Central memory CD8-positive, alpha-beta T cell (primary cell): Measurements from ENCODE around the gene EIF4ENIF1.
"Not testable (repeated sequence)": the region's sequence is repeated elsewhere in the genome, so short reads cannot be mapped to it uniquely, and the experiment has no call there.

Source experiments
- ATAC-seq: fragments of 150-1000 bp; cut with Tn5 transposase; replicated peaks from 2 replicates; pipeline ENCODE4 v1.10.0; 2022; ENCODE audit warnings: mild to moderate bottlenecking, moderate FRiP score, moderate number of reproducible peaks; ENCODE audit not compliant: poor library complexity, severe bottlenecking; ENCODE audit errors: extremely low read depth
- DNase-seq, 2 donors: peaks; one replicate each; pipeline ENCODE4 v3.0.0; 2021; ENCODE audit warnings: low spot score in 2 of 2
- H3K27ac Mint-ChIP-seq: one replicate; pipeline ENCODE4 v1.8.0; 2022; ENCODE audit warnings: low read depth, mild to moderate bottlenecking, moderate library complexity, mixed read lengths
- H3K27me3 Mint-ChIP-seq: one replicate; pipeline ENCODE4 v1.8.0; 2022; ENCODE audit warnings: mixed read lengths
- H3K36me3 Mint-ChIP-seq: one replicate; pipeline ENCODE4 v1.8.0; 2022; ENCODE audit warnings: mild to moderate bottlenecking, moderate library complexity, mixed read lengths; ENCODE audit not compliant: insufficient read depth
- H3K4me1 Mint-ChIP-seq: one replicate; pipeline ENCODE4 v1.8.0; 2022; ENCODE audit warnings: mixed read lengths
- H3K4me3 Mint-ChIP-seq: one replicate; pipeline ENCODE4 v1.8.0; 2022; ENCODE audit warnings: mild to moderate bottlenecking, moderate library complexity, mixed read lengths
- H3K9me3 Mint-ChIP-seq: one replicate; pipeline ENCODE4 v1.8.0; 2022; ENCODE audit warnings: mixed read lengths

Gene EIF4ENIF1

DNA sequence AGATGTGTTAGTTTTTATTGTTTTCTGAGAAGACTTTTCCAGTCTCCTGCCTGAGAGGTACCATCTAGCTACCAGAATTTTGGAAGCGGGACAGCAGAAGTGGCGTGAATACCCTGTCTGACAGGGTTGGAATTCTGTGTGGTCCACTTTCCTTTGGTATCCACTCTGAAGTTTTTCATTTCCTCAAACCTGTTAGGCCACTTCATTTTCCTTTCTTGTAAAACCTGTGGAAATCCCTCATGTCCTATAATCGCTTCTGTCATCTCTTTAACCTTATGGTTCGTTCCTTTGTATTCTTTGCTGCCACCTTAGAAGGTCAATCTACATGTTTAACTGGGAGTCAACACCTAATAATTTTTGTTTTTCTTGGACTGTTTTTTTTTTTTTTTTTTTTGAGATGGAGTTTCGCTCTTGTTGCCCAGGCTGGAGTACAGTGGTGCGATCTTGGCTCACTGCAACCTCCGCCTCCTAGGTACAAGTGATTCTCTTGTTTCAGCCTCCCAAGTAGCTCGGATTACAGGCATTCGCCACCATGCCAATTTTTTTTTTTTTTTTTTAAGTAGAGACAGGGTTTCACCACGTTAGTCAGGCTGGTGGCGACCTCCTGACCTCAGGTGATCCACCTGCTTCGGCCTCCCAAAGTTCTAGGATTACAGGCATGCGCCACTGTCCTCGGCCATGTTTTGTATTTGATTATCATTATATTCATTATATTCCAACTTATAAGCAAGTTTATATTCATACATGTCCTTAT lies 13.7 kb upstream of the EIF4ENIF1 start:
- H3K27me3 Mint-ChIP-seq = no peaks in the 10 kb centered on the region
- peaks cover 39% of the 10 kb centered on the region for H3K4me1 Mint-ChIP-seq
- H3K4me3 Mint-ChIP-seq = no peak overlapping the region
- ATAC-seq = no peak
- no peak for DNase-seq
- peaks cover 26% of the 10 kb centered on the region for H3K36me3 Mint-ChIP-seq
- H3K27ac Mint-ChIP-seq = no peak overlapping the region
- H3K9me3 Mint-ChIP-seq = no peaks in the 10 kb centered on the region

DNA sequence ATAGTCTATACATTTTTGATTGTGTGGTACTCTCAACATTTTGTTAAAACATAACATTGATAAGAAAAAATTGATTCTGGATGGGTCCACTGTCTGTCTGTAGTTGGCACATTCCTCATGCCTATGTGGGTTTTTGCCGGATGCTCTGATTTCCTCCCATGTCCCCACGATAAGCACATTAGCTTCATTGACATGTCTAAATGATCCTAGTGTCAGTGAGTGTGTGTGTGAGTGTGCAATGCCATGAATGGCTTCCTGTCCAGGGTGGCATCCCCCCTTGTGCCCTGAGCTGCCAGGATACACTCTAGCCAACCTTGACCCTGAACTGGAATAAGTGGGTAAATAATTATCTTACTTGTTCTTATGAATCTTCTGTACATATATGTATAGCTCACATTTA lies 12.1 kb upstream of the EIF4ENIF1 start:
- DNase-seq (no peak), ATAC-seq (no peak)
- H3K4me3 Mint-ChIP-seq = peak overlapping the region; percentile 50
- no peaks in the 10 kb centered on the region for H3K9me3 Mint-ChIP-seq
- peaks cover 36% of the 10 kb centered on the region for H3K36me3 Mint-ChIP-seq
- no peaks in the 10 kb centered on the region for H3K27me3 Mint-ChIP-seq
- H3K4me1 Mint-ChIP-seq = peaks cover 49% of the 10 kb centered on the region
- H3K27ac Mint-ChIP-seq = no peak overlapping the region

DNA sequence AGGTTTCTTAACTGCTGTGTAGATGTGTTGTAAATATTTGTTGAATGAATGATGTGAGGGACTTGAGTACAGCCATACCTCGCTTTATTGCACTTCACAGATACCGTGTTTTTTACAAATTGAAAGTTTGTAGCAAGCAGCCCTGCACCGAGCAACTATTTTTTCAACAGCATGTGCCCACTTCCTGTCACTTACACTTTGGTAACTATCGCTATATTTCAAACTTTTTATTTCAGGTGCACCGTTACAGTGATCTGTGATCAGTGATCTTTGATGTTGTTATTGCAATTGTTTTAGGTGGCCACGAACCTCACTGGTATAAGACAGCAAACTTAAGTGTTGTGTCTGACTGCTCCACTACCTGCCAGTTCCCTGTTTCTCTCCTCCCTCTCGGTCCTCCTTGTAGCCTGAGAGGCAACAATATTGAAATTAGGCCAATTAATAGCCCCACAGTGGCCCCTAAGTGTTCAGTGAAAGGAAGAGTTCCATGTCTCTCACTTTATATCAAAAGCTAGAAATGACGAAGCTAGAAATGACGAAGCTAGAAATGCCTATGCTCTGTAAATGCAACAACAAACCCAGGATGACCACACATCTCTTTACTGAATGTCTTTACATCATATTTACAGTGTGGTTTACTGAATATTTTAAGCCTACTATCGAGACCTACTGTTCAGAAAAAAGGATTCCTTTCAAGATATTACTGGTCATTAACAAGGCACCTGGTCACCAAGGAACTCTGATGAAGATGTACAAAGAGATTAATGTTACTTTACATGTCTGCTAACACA lies 7.7 kb upstream of the EIF4ENIF1 start:
- peaks cover 40% of the 10 kb centered on the region for H3K36me3 Mint-ChIP-seq
- peak overlapping the region; percentile 95 for H3K4me3 Mint-ChIP-seq
- H3K27ac Mint-ChIP-seq = peak overlapping the region; percentile 94
- no peaks in the 10 kb centered on the region for H3K9me3 Mint-ChIP-seq
- DNase-seq = peak in 1 of 2 donors; percentile 56
- H3K27me3 Mint-ChIP-seq = no peaks in the 10 kb centered on the region
- peaks cover 24% of the 10 kb centered on the region for H3K4me1 Mint-ChIP-seq
- ATAC-seq = peak; percentile 58

- H3K4me3 Mint-ChIP-seq = peak overlapping the region; percentile 95
- peak overlapping the region; percentile 94 for H3K27ac Mint-ChIP-seq
- no peaks in the 10 kb centered on the region for H3K27me3 Mint-ChIP-seq
- H3K36me3 Mint-ChIP-seq = peaks cover 37% of the 10 kb centered on the region
- H3K9me3 Mint-ChIP-seq = no peaks in the 10 kb centered on the region
- DNase-seq (no peak), ATAC-seq (peak; percentile 24)
- H3K4me1 Mint-ChIP-seq = peaks cover 18% of the 10 kb centered on the region
These were observed 7.1 kb upstream of the EIF4ENIF1 start for GRCh38 chr22:31496735-31497146.

- peaks cover 33% of the 10 kb centered on the region for H3K36me3 Mint-ChIP-seq
- H3K4me1 Mint-ChIP-seq = peaks cover 15% of the 10 kb centered on the region
- H3K27me3 Mint-ChIP-seq = no peaks in the 10 kb centered on the region
- peak within 1 kb of the TSS; percentile 94 for H3K27ac Mint-ChIP-seq
- DNase-seq = peak; percentile 94 to 96
- ATAC-seq = peak; percentile 86
- H3K4me3 Mint-ChIP-seq = peak within 1 kb of the TSS; percentile 95
- H3K9me3 Mint-ChIP-seq = no peaks in the 10 kb centered on the region
These were observed 6.5 kb upstream of the EIF4ENIF1 start, which contains the start of gene SFI1 for GRCh38 chr22:31496007-31496734. SFI1 (plus strand) TSS chr22:31496536; CDS start chr22:31508285, 11,749 bp downstream.

DNA sequence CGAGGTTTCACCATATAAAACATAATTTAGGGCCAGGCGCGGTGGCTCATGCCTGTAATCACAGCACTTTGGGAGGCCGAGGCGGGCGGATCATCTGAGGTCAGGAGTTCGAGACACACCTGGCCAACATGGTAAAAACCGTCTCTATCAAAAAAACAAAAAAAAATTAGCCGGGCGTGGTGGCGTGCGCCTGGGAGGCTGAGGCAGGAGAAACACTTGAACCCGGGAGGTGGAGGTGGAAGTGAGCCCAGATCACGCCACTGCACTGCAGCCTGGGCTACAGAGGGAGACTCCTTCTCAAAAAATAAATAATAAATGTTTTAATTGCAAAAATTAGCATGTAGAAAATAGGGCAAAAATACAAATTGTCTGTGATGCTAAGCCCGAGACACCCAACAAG lies 5.7 kb upstream of the EIF4ENIF1 start:
- no peaks in the 10 kb centered on the region for H3K9me3 Mint-ChIP-seq
- DNase-seq (no peak), ATAC-seq (no peak)
- H3K4me3 Mint-ChIP-seq = peak overlapping the region; percentile 95
- peak overlapping the region; percentile 94 for H3K27ac Mint-ChIP-seq
- H3K36me3 Mint-ChIP-seq = peaks cover 29% of the 10 kb centered on the region
- peaks cover 21% of the 10 kb centered on the region for H3K4me1 Mint-ChIP-seq
- no peaks in the 10 kb centered on the region for H3K27me3 Mint-ChIP-seq

GRCh38 chr22:31493355-31493754 lies 3.7 kb upstream of the EIF4ENIF1 start:
- not testable (repeated sequence) for H3K9me3 Mint-ChIP-seq, ATAC-seq, H3K27me3 Mint-ChIP-seq, H3K4me3 Mint-ChIP-seq, DNase-seq
- H3K4me1 Mint-ChIP-seq = peaks cover 32% of the 10 kb centered on the region
- peak overlapping the region; percentile 51 for H3K27ac Mint-ChIP-seq
- peaks cover 31% of the 10 kb centered on the region for H3K36me3 Mint-ChIP-seq

DNA sequence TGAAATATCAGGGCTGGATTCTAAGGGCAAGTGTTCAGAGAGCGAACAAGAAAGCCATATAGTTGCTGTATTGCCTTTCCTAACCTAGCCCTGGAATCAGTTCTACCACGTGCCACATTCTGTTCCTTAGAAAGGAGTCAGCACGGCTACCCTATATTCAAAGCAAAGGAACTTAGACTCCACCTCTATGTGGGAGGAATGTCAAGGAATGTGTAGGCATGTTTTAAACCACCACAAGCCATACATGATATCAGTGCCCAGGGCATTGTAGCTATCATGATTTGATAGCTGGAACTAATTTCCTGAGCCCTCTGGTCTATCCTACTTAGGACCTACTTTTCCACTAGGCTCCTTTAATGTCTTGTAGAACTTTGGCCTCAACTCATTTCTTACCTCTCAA lies 2.5 kb upstream of the EIF4ENIF1 start:
- no peaks in the 10 kb centered on the region for H3K9me3 Mint-ChIP-seq
- H3K4me1 Mint-ChIP-seq = peaks cover 30% of the 10 kb centered on the region
- H3K27me3 Mint-ChIP-seq = no peaks in the 10 kb centered on the region
- DNase-seq = no peak
- no peak overlapping the region for H3K27ac Mint-ChIP-seq
- peaks cover 28% of the 10 kb centered on the region for H3K36me3 Mint-ChIP-seq
- H3K4me3 Mint-ChIP-seq = peak overlapping the region; percentile 25
- no peak for ATAC-seq

DNA sequence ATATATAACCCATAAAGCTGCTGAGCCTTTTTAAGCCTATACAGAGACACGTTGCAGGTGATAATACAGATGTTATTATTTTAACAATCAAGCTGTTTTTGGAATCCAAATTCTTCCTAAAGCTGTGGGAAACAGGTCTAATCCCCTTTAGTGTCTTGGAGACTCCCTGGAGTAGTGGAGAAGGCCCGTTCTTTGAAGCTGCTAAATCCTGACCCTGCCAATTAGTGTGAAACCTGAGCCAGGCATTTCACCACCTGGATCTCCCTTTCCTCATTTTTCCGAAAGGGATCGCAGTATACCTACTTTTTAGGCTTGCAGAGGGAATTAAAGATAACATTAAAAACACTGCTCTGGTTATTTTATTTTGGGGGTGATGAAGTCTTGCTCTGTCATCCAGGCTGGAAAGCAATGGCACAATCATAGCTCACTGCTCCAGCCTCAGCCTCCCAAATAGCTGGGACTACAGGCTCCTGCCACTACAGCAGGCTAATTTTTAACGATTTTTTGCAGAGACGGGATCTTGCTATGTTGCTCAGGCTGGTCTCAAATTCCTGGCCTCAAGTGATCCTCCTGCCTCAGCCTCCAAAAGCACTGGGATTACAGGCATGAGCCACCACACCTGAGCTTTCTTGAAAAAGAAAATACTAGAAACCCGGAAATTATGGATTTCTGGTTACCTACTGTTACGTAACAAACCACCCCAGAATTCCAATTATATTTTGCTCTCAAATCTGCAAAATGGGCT lies 1.7 kb upstream of the EIF4ENIF1 start:
- peaks cover 26% of the 10 kb centered on the region for H3K4me1 Mint-ChIP-seq
- H3K9me3 Mint-ChIP-seq = no peaks in the 10 kb centered on the region
- ATAC-seq = no peak
- no peak for DNase-seq
- H3K27me3 Mint-ChIP-seq = no peaks in the 10 kb centered on the region
- H3K4me3 Mint-ChIP-seq = peak overlapping the region; percentile 84
- peaks cover 26% of the 10 kb centered on the region for H3K36me3 Mint-ChIP-seq
- H3K27ac Mint-ChIP-seq = no peak overlapping the region

DNA sequence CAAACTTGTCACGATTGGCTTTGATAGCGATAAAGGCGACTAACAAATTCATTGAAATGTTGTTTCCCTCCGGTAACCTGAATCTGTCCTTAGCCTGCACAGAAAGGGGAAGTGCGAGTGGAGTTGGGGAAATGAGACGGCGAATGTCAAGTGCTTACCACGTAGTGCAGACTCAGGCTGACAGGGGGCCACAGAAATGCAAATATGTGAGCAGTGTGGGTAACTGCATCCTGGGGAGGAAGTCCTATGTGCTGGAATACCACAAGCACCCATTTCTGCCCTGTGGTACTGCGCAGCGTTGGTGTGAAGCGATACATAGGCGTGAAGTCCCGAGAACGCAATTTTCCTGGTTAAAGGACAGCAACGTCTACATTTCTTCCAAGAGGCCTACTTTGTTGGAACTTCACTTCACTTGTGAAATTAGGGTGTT lies 869 bp upstream of the EIF4ENIF1 start:
- H3K9me3 Mint-ChIP-seq = no peaks in the 10 kb centered on the region
- H3K4me1 Mint-ChIP-seq = peaks cover 22% of the 10 kb centered on the region
- DNase-seq = peak; percentile 30 to 49
- H3K4me3 Mint-ChIP-seq = peak overlapping the region; percentile 84
- no peaks in the 10 kb centered on the region for H3K27me3 Mint-ChIP-seq
- H3K36me3 Mint-ChIP-seq = peaks cover 23% of the 10 kb centered on the region
- ATAC-seq = peak; percentile 77
- H3K27ac Mint-ChIP-seq = peak overlapping the region; percentile 93

GRCh38 chr22:31488988-31489617 lies 539 bp downstream of the EIF4ENIF1 start:
- H3K9me3 Mint-ChIP-seq = no peaks in the 10 kb centered on the region
- ATAC-seq = no peak

More at GRCh38 chr22:31488988-31489617, 539 bp downstream of the EIF4ENIF1 start:
- no peak for DNase-seq
- Mint-ChIP-seq H3K27me3 (no peaks in the 10 kb centered on the region), H3K36me3 (peaks cover 31% of the 10 kb centered on the region), H3K27ac (peak overlapping the region; percentile 72), H3K4me1 (peaks cover 26% of the 10 kb centered on the region), H3K4me3 (peak overlapping the region; percentile 84)
